GM12875 (cell line): ENCODE data around the gene CCNY.

Source experiments
- H3K4me3 ChIP-seq: one replicate; pipeline ENCODE4 v1.5.1; 2011; ENCODE audit warnings: low read depth, low read length, control low read depth
- TF ChIP-seq, protein P1 (sequence below): IDR thresholded peaks from 2 replicates; pipeline ENCODE4 v1.5.1; 2011; ENCODE audit warnings: low read depth, mild to moderate bottlenecking, control low read depth, inconsistent platforms, low read length, moderate library complexity, borderline replicate concordance; ENCODE audit not compliant: insufficient read depth

CCNY gene

GRCh38 chr10:35365994-35366393, 29.7 kb downstream of the CCNY start:
- no peak overlapping the region for H3K4me3 ChIP-seq
- TF ChIP-seq, protein P1, sequence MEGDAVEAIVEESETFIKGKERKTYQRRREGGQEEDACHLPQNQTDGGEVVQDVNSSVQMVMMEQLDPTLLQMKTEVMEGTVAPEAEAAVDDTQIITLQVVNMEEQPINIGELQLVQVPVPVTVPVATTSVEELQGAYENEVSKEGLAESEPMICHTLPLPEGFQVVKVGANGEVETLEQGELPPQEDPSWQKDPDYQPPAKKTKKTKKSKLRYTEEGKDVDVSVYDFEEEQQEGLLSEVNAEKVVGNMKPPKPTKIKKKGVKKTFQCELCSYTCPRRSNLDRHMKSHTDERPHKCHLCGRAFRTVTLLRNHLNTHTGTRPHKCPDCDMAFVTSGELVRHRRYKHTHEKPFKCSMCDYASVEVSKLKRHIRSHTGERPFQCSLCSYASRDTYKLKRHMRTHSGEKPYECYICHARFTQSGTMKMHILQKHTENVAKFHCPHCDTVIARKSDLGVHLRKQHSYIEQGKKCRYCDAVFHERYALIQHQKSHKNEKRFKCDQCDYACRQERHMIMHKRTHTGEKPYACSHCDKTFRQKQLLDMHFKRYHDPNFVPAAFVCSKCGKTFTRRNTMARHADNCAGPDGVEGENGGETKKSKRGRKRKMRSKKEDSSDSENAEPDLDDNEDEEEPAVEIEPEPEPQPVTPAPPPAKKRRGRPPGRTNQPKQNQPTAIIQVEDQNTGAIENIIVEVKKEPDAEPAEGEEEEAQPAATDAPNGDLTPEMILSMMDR: no peak

- TF ChIP-seq, protein P1: no peak
- no peak overlapping the region for H3K4me3 ChIP-seq
Measured at GRCh38 chr10:35367107-35367859, 31.0 kb downstream of the CCNY start.

DNA sequence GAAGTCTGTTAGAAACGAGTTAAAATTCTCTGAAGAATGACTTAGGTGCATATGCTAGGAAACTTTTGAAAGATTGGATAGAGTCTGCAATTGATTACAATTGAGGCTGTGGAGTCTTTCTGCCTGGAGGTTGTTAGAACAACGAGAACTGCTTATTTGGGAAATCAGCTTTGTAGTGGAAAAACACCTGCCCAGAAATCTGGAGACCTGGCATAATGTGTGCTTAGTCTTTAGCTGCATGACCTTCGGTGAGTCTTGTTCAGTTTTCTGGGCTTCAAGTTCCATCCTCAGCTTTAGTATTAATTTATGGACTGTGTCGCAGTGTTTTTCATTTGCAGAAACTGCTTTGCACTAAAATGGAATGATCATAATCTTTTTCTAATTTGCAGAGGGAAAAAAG, 31.7 kb downstream of the CCNY start:
- TF ChIP-seq, protein P1: no peak

GRCh38 chr10:35368485-35369048, 32.3 kb downstream of the CCNY start:
- H3K4me3 ChIP-seq: no peak overlapping the region
- TF ChIP-seq, protein P1: no peak

More for the DNA sequence above, 31.7 kb downstream of the CCNY start:
- no peak overlapping the region for H3K4me3 ChIP-seq

GRCh38 chr10:35369049-35369611, 32.8 kb downstream of the CCNY start:
- H3K4me3 ChIP-seq: no peak overlapping the region
- TF ChIP-seq, protein P1: no peak

GRCh38 chr10:35371731-35372130, 35.4 kb downstream of the CCNY start:
- no peak overlapping the region for H3K4me3 ChIP-seq
- TF ChIP-seq, protein P1: no peak

GRCh38 chr10:35372329-35372728, 36.0 kb downstream of the CCNY start:
- no peak overlapping the region for H3K4me3 ChIP-seq
- TF ChIP-seq, protein P1: no peak
